ENCODE data around the gene GKN1.

GKN1 gene

DNA sequence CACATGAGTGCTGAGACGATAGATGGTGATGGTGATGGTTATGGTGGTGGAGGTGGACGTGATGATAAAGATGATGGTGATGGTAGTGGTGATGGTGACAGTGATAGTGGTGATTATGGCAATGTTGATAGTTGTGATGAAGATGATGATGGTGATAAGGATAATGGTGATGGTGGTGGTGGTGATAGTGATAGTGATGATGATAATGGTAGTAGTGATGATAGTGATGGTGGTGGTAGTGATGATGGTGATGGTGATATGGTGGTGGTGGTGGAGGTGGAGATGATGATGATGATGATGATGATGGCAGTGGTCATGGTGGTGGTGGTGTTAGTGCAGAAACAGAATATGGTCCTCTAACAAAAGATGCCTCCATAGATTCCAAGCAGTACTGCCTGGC is 48.8 kb downstream of the GKN1 start (continued):
- TF ChIP-seq ZNF791 (tag by site-specific recombination; IDR thresholded peaks at IDR 0.05) (0 out of 2 replicates have a peak, but pooled peaks have one; percentile 46), ZNF501 (tag by site-specific recombination; IDR thresholded peaks at IDR 0.05) (no peak)

GRCh38 chr2:69026026-69026425 is 51.6 kb downstream of the GKN1 start:
- POLR2A ChIA-PET: no interaction called here
- Histone ChIP-seq H3K4me3 (ENCODE audit: low read depth, low read length) (no peak overlapping the region), H3K4me1 (ENCODE audit: control insufficient read depth, insufficient read depth, low read length) (no peaks in the 10 kb centered on the region), H3K36me3 (ENCODE audit: control insufficient read depth in 2 of 2, insufficient read depth in 1 of 2, low read length in 2 of 2) (no peaks in the 10 kb centered on the region; a peak in 1 of 3 replicates), H3K27ac (ENCODE audit: extremely low read depth, low read depth, low read length) (no peak overlapping the region), H3K9me3 (ENCODE audit: control insufficient read depth, insufficient read depth, low read depth, low read length) (no peaks in the 10 kb centered on the region)
- no peak for TF ChIP-seq ZBTB8A (tag by site-specific recombination; IDR thresholded peaks at IDR 0.05)
- TF ChIP-seq RBAK (tag by site-specific recombination; IDR thresholded peaks at IDR 0.05): no peak
- TF ChIP-seq, protein P1, sequence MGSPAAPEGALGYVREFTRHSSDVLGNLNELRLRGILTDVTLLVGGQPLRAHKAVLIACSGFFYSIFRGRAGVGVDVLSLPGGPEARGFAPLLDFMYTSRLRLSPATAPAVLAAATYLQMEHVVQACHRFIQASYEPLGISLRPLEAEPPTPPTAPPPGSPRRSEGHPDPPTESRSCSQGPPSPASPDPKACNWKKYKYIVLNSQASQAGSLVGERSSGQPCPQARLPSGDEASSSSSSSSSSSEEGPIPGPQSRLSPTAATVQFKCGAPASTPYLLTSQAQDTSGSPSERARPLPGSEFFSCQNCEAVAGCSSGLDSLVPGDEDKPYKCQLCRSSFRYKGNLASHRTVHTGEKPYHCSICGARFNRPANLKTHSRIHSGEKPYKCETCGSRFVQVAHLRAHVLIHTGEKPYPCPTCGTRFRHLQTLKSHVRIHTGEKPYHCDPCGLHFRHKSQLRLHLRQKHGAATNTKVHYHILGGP (tag by site-specific recombination; IDR thresholded peaks at IDR 0.05): no peak
- TF ChIP-seq ZNF654 (tag by site-specific recombination; IDR thresholded peaks at IDR 0.05; ENCODE audit: low read depth): 0 out of 2 replicates have a peak, but pooled peaks have one; percentile 5
- TF ChIP-seq ZNF621 (tag by site-specific recombination; IDR thresholded peaks at IDR 0.05): no peak
- no peak for TF ChIP-seq ZNF747 (tag by site-specific recombination; IDR thresholded peaks at IDR 0.05)
- no peak for TF ChIP-seq GLI2 (tag by site-specific recombination; IDR thresholded peaks at IDR 0.05; ENCODE audit: borderline replicate concordance, low read depth)
- TF ChIP-seq MYNN (tag by site-specific recombination; IDR thresholded peaks at IDR 0.05; ENCODE audit: borderline replicate concordance): no peak
- CTCF ChIA-PET: interaction anchor here (0.6 to 1.4 kb wide), 5 partner anchors 83 to 350 kb away, joined by 3 to 14 read pairs (median 3); no protein-coding TSS in a partner anchor

DNA sequence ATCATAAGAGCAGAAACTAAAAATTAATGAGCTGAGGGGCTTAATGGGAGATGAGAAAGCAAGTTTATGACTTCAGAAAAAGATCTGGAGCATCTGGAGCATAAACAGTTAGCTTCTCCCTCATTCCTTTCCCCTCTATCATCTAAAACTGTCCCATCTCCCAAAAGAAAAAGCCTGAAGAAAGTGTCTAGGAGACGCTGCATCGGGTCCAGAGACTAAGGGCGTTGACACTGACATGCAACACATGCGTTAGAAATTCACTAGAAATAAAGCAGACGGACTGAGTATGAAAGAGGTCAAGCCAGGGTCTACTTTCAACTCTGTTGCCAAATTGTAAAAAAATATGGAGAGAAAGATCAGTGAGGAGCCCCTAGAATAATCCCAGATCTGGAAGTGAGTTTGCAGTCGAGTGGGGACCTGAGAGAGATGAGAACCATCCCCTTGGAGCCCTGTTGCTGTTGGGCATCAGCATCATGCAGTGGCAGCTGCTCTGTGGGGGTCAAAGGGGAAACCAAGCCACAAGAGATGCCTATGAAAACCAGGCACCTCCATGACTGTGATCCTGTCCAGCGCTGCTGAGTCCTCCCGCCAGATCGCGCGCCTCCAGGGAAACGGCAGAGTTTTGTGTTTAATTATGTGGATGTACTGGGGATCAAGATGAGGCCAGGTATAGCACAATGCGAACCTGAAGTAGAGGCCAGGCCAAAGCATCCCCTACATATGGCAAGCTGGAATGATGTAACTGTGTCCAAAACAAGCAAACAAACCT is 52.4 kb downstream of the GKN1 start:
- Histone ChIP-seq H3K27ac (ENCODE audit: extremely low read depth, low read depth, low read length) (no peak overlapping the region), H3K4me3 (ENCODE audit: low read depth, low read length) (no peak overlapping the region), H3K9me3 (ENCODE audit: control insufficient read depth, insufficient read depth, low read depth, low read length) (no peaks in the 10 kb centered on the region), H3K36me3 (ENCODE audit: control insufficient read depth in 2 of 2, insufficient read depth in 1 of 2, low read length in 2 of 2) (no peaks in the 10 kb centered on the region; a peak in 1 of 3 replicates), H3K4me1 (ENCODE audit: control insufficient read depth, insufficient read depth, low read length) (no peaks in the 10 kb centered on the region)
- POLR2A ChIA-PET: no interaction called here
- CTCF ChIA-PET: interaction anchor here (0.5 to 1.4 kb wide), 6 partner anchors 83 to 841 kb away, joined by 3 to 14 read pairs (median 3); no protein-coding TSS in a partner anchor
- TF ChIP-seq ZFHX2 (tag by site-specific recombination; conservative IDR thresholded peaks at IDR 0.05): no peak
- TF ChIP-seq, protein P2, sequence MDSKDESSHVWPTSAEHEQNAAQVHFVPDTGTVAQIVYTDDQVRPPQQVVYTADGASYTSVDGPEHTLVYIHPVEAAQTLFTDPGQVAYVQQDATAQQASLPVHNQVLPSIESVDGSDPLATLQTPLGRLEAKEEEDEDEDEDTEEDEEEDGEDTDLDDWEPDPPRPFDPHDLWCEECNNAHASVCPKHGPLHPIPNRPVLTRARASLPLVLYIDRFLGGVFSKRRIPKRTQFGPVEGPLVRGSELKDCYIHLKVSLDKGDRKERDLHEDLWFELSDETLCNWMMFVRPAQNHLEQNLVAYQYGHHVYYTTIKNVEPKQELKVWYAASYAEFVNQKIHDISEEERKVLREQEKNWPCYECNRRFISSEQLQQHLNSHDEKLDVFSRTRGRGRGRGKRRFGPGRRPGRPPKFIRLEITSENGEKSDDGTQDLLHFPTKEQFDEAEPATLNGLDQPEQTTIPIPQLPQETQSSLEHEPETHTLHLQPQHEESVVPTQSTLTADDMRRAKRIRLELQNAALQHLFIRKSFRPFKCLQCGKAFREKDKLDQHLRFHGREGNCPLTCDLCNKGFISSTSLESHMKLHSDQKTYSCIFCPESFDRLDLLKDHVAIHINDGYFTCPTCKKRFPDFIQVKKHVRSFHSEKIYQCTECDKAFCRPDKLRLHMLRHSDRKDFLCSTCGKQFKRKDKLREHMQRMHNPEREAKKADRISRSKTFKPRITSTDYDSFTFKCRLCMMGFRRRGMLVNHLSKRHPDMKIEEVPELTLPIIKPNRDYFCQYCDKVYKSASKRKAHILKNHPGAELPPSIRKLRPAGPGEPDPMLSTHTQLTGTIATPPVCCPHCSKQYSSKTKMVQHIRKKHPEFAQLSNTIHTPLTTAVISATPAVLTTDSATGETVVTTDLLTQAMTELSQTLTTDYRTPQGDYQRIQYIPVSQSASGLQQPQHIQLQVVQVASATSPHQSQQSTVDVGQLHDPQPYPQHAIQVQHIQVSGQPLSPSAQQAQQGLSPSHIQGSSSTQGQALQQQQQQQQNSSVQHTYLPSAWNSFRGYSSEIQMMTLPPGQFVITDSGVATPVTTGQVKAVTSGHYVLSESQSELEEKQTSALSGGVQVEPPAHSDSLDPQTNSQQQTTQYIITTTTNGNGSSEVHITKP (tag by site-specific recombination; IDR thresholded peaks at IDR 0.05): no peak
- no peak for TF ChIP-seq ZNF10 (tag by site-specific recombination; IDR thresholded peaks at IDR 0.05)
- TF ChIP-seq, protein P3, sequence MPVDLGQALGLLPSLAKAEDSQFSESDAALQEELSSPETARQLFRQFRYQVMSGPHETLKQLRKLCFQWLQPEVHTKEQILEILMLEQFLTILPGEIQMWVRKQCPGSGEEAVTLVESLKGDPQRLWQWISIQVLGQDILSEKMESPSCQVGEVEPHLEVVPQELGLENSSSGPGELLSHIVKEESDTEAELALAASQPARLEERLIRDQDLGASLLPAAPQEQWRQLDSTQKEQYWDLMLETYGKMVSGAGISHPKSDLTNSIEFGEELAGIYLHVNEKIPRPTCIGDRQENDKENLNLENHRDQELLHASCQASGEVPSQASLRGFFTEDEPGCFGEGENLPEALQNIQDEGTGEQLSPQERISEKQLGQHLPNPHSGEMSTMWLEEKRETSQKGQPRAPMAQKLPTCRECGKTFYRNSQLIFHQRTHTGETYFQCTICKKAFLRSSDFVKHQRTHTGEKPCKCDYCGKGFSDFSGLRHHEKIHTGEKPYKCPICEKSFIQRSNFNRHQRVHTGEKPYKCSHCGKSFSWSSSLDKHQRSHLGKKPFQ (tag by site-specific recombination; IDR thresholded peaks at IDR 0.05): no peak
- TF ChIP-seq ZNF214 (tag by site-specific recombination; IDR thresholded peaks at IDR 0.05; ENCODE audit: borderline replicate concordance): no peak
- no peak for TF ChIP-seq ZBTB1 (tag by site-specific recombination; IDR thresholded peaks at IDR 0.05)
- TF ChIP-seq ZNF221 (tag by site-specific recombination; IDR thresholded peaks at IDR 0.05; ENCODE audit: borderline replicate concordance): no peak
- TF ChIP-seq ZNF600 (tag by site-specific recombination; IDR thresholded peaks at IDR 0.05): no peak
- TF ChIP-seq ZNF677 (tag by site-specific recombination; IDR thresholded peaks at IDR 0.05): no peak
- no peak for TF ChIP-seq TCF7L2 (IDR thresholded peaks at IDR 0.05; ENCODE audit: borderline replicate concordance, low read depth, low read length)
- no peak for TF ChIP-seq ZNF560 (tag by site-specific recombination; IDR thresholded peaks at IDR 0.05; ENCODE audit: borderline replicate concordance)
- TF ChIP-seq, protein P4, sequence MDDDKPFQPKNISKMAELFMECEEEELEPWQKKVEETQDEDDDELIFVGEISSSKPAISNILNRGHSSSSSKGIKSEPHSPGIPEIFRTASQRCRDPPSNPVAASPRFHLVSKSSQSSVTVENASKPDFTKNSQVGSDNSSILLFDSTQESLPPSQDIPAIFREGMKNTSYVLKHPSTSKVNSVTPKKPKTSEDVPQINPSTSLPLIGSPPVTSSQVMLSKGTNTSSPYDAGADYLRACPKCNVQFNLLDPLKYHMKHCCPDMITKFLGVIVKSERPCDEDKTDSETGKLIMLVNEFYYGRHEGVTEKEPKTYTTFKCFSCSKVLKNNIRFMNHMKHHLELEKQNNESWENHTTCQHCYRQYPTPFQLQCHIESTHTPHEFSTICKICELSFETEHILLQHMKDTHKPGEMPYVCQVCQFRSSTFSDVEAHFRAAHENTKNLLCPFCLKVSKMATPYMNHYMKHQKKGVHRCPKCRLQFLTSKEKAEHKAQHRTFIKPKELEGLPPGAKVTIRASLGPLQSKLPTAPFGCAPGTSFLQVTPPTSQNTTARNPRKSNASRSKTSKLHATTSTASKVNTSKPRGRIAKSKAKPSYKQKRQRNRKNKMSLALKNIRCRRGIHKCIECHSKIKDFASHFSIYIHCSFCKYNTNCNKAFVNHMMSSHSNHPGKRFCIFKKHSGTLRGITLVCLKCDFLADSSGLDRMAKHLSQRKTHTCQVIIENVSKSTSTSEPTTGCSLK (tag by site-specific recombination; IDR thresholded peaks at IDR 0.05): no peak
- no peak for TF ChIP-seq ZNF292 (tag by site-specific recombination; IDR thresholded peaks at IDR 0.05; ENCODE audit: borderline replicate concordance, low read depth)
- no peak for TF ChIP-seq ZNF580 (tag by site-specific recombination; IDR thresholded peaks at IDR 0.05)

Data from HEK293 (cell line).